Endothelial cell of umbilical vein (primary cell): ENCODE measurements around the gene FAT2. TPM values are rescaled to one million over a fixed set of nuclear protein-coding genes. Genes with fewer than 3 reads are reported as not detected.

ENCODE experiments used
- BruUV-seq: library from RNA; stranded (reverse); fragments of 400-500 nt; replicated peaks from 2 replicates; lab custom pipeline; 2021; lab: Mats Ljungman, UMichigan
- CTCF ChIA-PET: fragments of 300-600, 350-600 bp; sonication (Branson Sonifier 250); formaldehyde crosslinking; loops from one replicate; lab custom pipeline; 2021; ENCODE audit warnings: antibody characterized with exemption, inconsistent platforms; lab: Charles Lee
- POLR2A ChIA-PET: fragments of 300-600, 350-600 bp; sonication (Branson Sonifier 250); formaldehyde crosslinking; loops from one replicate; lab custom pipeline; 2021; ENCODE audit warnings: antibody characterized with exemption, inconsistent platforms; lab: Charles Lee
- DNase-seq: peaks from one replicate; pipeline ENCODE4 v3.0.0-alpha.2; 2011; ENCODE audit warnings: low read depth, low spot score
- FAIRE-seq: peaks from 2 replicates; lab custom pipeline; 2011; peaks lifted over from hg19 to GRCh38; lab: Jason Lieb, UNC
- H2AFZ ChIP-seq: 2 replicates; pipeline ENCODE4 v1.6.0; 2012; ENCODE audit warnings: low read depth, low read length, control low read depth, inconsistent platforms
- H3K27ac ChIP-seq: 2 replicates; pipeline ENCODE4 v1.5.1; 2011; ENCODE audit warnings: low read depth, mild to moderate bottlenecking, control low read depth, low read length, moderate library complexity; ENCODE audit not compliant: insufficient read depth
- H3K27me3 ChIP-seq, 2 experiments: 2 replicates each; pipeline versions ENCODE4 v1.6.0 to v1.6.1; 2011; ENCODE audit warnings: low read length in 2 of 2, mixed read lengths in 1 of 2; ENCODE audit not compliant: control insufficient read depth in 2 of 2, insufficient read depth in 2 of 2
- H3K36me3 ChIP-seq, 2 experiments: 2 replicates in 1 of 2; 3 replicates in 1 of 2; pipeline ENCODE4 v1.5.1; 2011; ENCODE audit warnings: low read length in 2 of 2, mild to moderate bottlenecking in 1 of 2, moderate library complexity in 1 of 2; ENCODE audit not compliant: control insufficient read depth in 2 of 2, insufficient read depth in 2 of 2; ENCODE audit errors: extremely low read depth in 1 of 2
- H3K4me1 ChIP-seq: 3 replicates; pipeline ENCODE4 v1.5.1; 2011; ENCODE audit warnings: mild to moderate bottlenecking, low read length; ENCODE audit not compliant: control insufficient read depth, insufficient read depth; ENCODE audit errors: extremely low read depth
- H3K4me2 ChIP-seq: 2 replicates; pipeline ENCODE4 v1.6.1; 2011; ENCODE audit warnings: low read length, control low read depth, mixed read lengths; ENCODE audit not compliant: insufficient read depth
- H3K4me3 ChIP-seq, 3 experiments: fragments of 200-600 bp in 1 of 3; sonication (generic), shearing (Covaris generic) in 1 of 3; replicated peaks in 1 of 3; 2 replicates each; pipeline ENCODE4 v1.5.1; 2011 to 2016; ENCODE audit warnings: control low read depth in 3 of 3, low read length in 3 of 3, mild to moderate bottlenecking in 2 of 3, inconsistent platforms in 1 of 3, low read depth in 1 of 3, moderate library complexity in 1 of 3; ENCODE audit not compliant: insufficient read depth in 1 of 3
- H3K79me2 ChIP-seq: 2 replicates; pipeline ENCODE4 v1.6.0; 2012; ENCODE audit warnings: low read length, inconsistent platforms; ENCODE audit not compliant: control insufficient read depth, insufficient read depth
- H3K9ac ChIP-seq: replicated peaks from 2 replicates; pipeline ENCODE3; 2011; ENCODE audit warnings: low read length, control low read depth; ENCODE audit not compliant: insufficient read depth; ENCODE audit errors: extremely low read depth
- H3K9me1 ChIP-seq: replicated peaks from 3 replicates; pipeline ENCODE4 v1.6.0; 2011; ENCODE audit warnings: mild to moderate bottlenecking, low read length; ENCODE audit not compliant: control insufficient read depth, insufficient read depth; ENCODE audit errors: extremely low read depth
- H3K9me3 ChIP-seq: replicated peaks from 2 replicates; pipeline ENCODE4 v1.5.1; 2012; ENCODE audit warnings: low read length, inconsistent platforms; ENCODE audit not compliant: control insufficient read depth, insufficient read depth
- H4K20me1 ChIP-seq: replicated peaks from 2 replicates; pipeline ENCODE3; 2011; ENCODE audit warnings: mild to moderate bottlenecking, low read length; ENCODE audit not compliant: control insufficient read depth, insufficient read depth; ENCODE audit errors: extremely low read depth
- CTCF ChIP-seq, 2 donors: IDR thresholded peaks; 1 replicate in 1 of 2; 2 replicates in 1 of 2; pipeline ENCODE4 v1.5.1; 2011; ENCODE audit warnings: low read length in 2 of 2, mild to moderate bottlenecking in 2 of 2, moderate library complexity in 2 of 2, control low read depth in 1 of 2, inconsistent platforms in 1 of 2, low read depth in 1 of 2; ENCODE audit not compliant: insufficient read depth in 1 of 2; ENCODE audit errors: extremely low read depth in 1 of 2
- EZH2 ChIP-seq: IDR thresholded peaks from 2 replicates; pipeline ENCODE4 v1.6.1; 2012; ENCODE audit warnings: borderline replicate concordance, low read depth, mild to moderate bottlenecking, moderate library complexity, low read length, inconsistent platforms; ENCODE audit not compliant: severe bottlenecking
- FOS ChIP-seq: IDR thresholded peaks from 2 replicates; pipeline ENCODE4 v1.6.1; 2011; ENCODE audit warnings: mild to moderate bottlenecking, low read length, moderate library complexity, borderline replicate concordance; ENCODE audit not compliant: insufficient read depth
- GATA2 ChIP-seq: IDR thresholded peaks from 2 replicates; pipeline ENCODE4 v1.7.0; 2011; ENCODE audit warnings: low read depth, mild to moderate bottlenecking, moderate library complexity, mixed read lengths, low read length; ENCODE audit not compliant: insufficient read length, insufficient read depth
- JUN ChIP-seq: IDR thresholded peaks from 2 replicates; pipeline ENCODE4 v1.6.1; 2011; ENCODE audit warnings: borderline replicate concordance, low read depth; ENCODE audit not compliant: insufficient read length, insufficient read depth
- MYC ChIP-seq: IDR thresholded peaks from one replicate; pipeline ENCODE4 v1.6.1; 2011; ENCODE audit warnings: mild to moderate bottlenecking, low read depth, low read length
- POLR2A ChIP-seq: IDR thresholded peaks from 2 replicates; pipeline ENCODE4 v1.6.1; 2012; ENCODE audit warnings: low read depth, mild to moderate bottlenecking, control low read depth, low read length
- POLR2AphosphoS5 ChIP-seq: IDR thresholded peaks from 2 replicates; pipeline ENCODE4 v1.6.1; 2012; ENCODE audit warnings: low read depth, mild to moderate bottlenecking, control low read depth, low read length, moderate library complexity; ENCODE audit not compliant: insufficient read depth
- dilution Hi-C: fragments of 300-500 bp; cut with MboI; formaldehyde crosslinking; loops from one replicate; pipeline ENCODE4 v1.15.0; 2019; ENCODE audit warnings: low sequenced_read_pairs; ENCODE audit not compliant: extremely low pct_ligation_motif_present
- intact Hi-C: fragments of 100-400 bp; cut with micrococcal nuclease; formaldehyde crosslinking; loops from one replicate; pipeline ENCODE4 v1.10.0; 2022
- polyA plus RNA-seq, 4 experiments: library from polyadenylated mRNA; depleted of rRNA in 3 of 4; stranded (reverse) in 3 of 4; unstranded in 1 of 4; fragments of >200 nt; gene quantifications; 2 replicates each; pipeline versions ENCODE4 v1.2.1 to v1.2.3, GENCODE V29; 2011 to 2012; ENCODE audit warnings: missing spikeins in 1 of 4
- total RNA-seq: library from RNA; stranded (reverse); gene quantifications from 2 replicates; pipeline ENCODE4 v1.2.3, GENCODE V29; 2021
- TF ChIP-seq, protein P1 (sequence below): IDR thresholded peaks from 2 replicates; pipeline ENCODE4 v1.6.1; 2011; ENCODE audit not compliant: insufficient read depth, insufficient read length

The FAT2 gene
- total and polyA plus RNA-seq, 2 donors (not counting 3 experiments of a cell fraction or from before 2014, with no cell fraction given), result not detected

DNA sequence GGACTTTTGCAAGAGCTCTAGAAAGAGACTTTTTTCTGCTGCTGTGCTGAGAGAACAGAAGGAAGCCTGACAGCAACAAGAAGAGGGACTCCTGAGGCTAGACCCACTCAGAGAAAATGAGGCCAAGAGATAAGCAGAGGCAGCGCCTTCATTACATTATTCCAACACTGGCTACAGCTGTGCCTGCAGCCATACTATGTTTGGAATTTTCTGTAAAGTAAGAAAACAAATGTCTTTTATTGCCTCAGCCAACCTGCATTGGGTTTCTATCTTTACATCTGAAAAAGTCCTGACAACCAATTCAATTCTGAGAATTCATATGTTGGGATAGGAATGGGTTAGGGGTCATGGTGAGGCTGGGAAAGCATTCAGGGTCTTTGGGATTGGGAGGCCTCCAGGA, 33.7 kb downstream of the FAT2 start:
- CTCF ChIA-PET, result interaction anchor here (0.9 kb wide), 1 partner anchor 95 kb away, joined by 4 read pairs; no protein-coding TSS in a partner anchor
- POLR2A ChIA-PET, result no interaction called here
- H3K27me3 ChIP-seq, result no peaks in the 10 kb centered on the region

More for the DNA sequence above, 33.7 kb downstream of the FAT2 start:
- no peak for DNase-seq
- no peak overlapping the region for H3K9ac ChIP-seq
- H3K9me1 ChIP-seq, result no peaks in the 10 kb centered on the region
- dilution Hi-C loops (no loop called here), intact Hi-C loops (no loop called here)
- no peak overlapping the region for H3K4me3 ChIP-seq
- no peaks in the 10 kb centered on the region for H3K36me3 ChIP-seq
- no peak for FAIRE-seq
- no peaks in the 10 kb centered on the region for H3K4me1 ChIP-seq
- no peak overlapping the region for H3K27ac ChIP-seq
- no peaks in the 10 kb centered on the region for H4K20me1 ChIP-seq
- no peak overlapping the region for H2AFZ ChIP-seq
- no peaks in the 10 kb centered on the region for H3K9me3 ChIP-seq
- H3K4me2 ChIP-seq, result no peak overlapping the region
- TF ChIP-seq POLR2AphosphoS5, result no peak
- no peak for TF ChIP-seq EZH2
- TF ChIP-seq, protein P1, sequence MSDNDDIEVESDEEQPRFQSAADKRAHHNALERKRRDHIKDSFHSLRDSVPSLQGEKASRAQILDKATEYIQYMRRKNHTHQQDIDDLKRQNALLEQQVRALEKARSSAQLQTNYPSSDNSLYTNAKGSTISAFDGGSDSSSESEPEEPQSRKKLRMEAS, result no peak
- TF ChIP-seq JUN, result no peak
- no peak for TF ChIP-seq GATA2
- TF ChIP-seq MYC, result no peak
- no peak for TF ChIP-seq FOS
- TF ChIP-seq CTCF (IDR thresholded peaks at IDR 0.05; ENCODE audit: extremely low read depth in 1 of 2, insufficient read depth in 1 of 2, low read depth in 1 of 2, low read length in 2 of 2), result no peak
- TF ChIP-seq POLR2A, result no peak
- no TSS peak for BruUV-seq
- no peaks in the 10 kb centered on the region for H3K79me2 ChIP-seq
